Lower leg skin (tissue), 4 donors: ENCODE results near the gene PIK3R1. TPM values are rescaled to one million over a fixed set of nuclear protein-coding genes. Genes with fewer than 3 reads are reported as not detected.

Experiments used
- DNase-seq, 2 donors: peaks; one replicate each; pipeline ENCODE4 v3.0.0-alpha.2; 2019; ENCODE audit warnings: low spot score in 2 of 2
- H3K4me3 ChIP-seq: fragments of 200-600 bp; sonication (generic); 2 replicates; pipeline ENCODE4 v1.5.1; 2017; ENCODE audit warnings: mild to moderate bottlenecking, low read depth; ENCODE audit not compliant: poor library complexity, severe bottlenecking
- POLR2A ChIP-seq, 2 donors: fragments of 450-650 bp; IDR thresholded peaks; one replicate each; pipeline ENCODE4 v1.6.1; 2016 to 2017; ENCODE audit warnings: antibody characterized with exemption in 2 of 2, mild to moderate bottlenecking in 1 of 2, moderate library complexity in 1 of 2
- WGBS, 2 donors: methylation state at CpG; one replicate each; pipeline ENCODE4 v1.1.5; 2018; 5-methylcytosine and 5-hydroxymethylcytosine counted together
- intact Hi-C: fragments of 100-400 bp; cut with DNase I; formaldehyde crosslinking; loops from one replicate; pipeline ENCODE4 v1.15.0; 2023; ENCODE audit warnings: low total_unique reads
- total RNA-seq, 4 donors: library from RNA; depleted of rRNA; stranded (reverse); fragments of >200 nt; gene quantifications; one replicate each; pipeline ENCODE4 v1.1.0, GENCODE V29; 2016
- TF ChIP-seq, protein P1 (sequence below), 3 donors: fragments of 450-650 bp; IDR thresholded peaks; one replicate each; pipeline ENCODE4 v1.5.1; 2016; ENCODE audit warnings: antibody characterized with exemption in 3 of 3, mild to moderate bottlenecking in 3 of 3, moderate library complexity in 2 of 3

Gene PIK3R1
- total RNA-seq, 4 donors from 2014 or later: 102 to 245 (median 137) TPM

DNA sequence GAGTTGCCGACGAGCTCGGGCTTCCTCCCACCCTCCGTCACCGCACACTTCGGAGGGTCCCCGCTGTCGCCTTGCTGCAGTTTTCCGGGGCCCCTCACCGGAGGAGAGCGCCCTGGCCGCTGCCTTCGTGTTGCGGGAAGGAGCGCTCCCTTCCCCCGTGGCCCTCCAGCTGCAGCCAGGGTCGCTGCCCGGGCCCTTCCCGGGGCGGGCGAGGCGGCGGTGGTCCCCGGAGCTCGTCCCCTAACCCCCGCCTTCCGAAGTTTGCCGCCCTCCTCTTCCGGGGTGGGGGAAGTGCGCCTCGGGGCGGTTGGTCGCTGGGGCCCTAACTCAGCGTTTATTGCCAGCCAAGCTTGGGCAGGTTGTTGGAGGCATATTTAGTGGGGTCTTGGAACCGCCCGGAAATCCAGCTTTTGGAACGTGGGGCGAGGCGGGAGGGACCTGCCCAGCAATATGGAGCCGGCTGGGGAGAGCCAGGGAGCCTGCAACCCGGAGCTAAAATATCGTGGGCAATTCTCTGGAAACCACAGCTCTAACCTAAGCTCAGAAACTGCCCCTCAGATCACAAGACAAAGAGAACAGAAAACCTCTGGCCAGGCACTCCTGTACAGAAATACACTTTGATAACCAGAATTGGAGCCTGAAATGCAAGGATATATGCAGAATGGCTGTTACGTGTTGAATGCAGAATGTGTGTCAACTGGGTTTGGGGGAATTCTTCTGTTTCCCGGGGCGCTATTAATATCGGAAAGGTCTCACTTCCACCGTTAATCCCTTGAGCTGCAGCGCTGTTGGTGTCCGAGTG is 890 bp downstream of the PIK3R1 start:
- intact Hi-C loops: no loop called here
- TF ChIP-seq, protein P1, sequence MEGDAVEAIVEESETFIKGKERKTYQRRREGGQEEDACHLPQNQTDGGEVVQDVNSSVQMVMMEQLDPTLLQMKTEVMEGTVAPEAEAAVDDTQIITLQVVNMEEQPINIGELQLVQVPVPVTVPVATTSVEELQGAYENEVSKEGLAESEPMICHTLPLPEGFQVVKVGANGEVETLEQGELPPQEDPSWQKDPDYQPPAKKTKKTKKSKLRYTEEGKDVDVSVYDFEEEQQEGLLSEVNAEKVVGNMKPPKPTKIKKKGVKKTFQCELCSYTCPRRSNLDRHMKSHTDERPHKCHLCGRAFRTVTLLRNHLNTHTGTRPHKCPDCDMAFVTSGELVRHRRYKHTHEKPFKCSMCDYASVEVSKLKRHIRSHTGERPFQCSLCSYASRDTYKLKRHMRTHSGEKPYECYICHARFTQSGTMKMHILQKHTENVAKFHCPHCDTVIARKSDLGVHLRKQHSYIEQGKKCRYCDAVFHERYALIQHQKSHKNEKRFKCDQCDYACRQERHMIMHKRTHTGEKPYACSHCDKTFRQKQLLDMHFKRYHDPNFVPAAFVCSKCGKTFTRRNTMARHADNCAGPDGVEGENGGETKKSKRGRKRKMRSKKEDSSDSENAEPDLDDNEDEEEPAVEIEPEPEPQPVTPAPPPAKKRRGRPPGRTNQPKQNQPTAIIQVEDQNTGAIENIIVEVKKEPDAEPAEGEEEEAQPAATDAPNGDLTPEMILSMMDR (IDR thresholded peaks at IDR 0.05): no peak
- TF ChIP-seq POLR2A (IDR thresholded peaks at IDR 0.05): no peak
- 0% methylated on average over 33 to 46 of the region's 49 CpGs for WGBS, 2 donors
- DNase-seq: peak; percentile 43 to 91
- peak overlapping the region; percentile 99 for H3K4me3 ChIP-seq

DNA sequence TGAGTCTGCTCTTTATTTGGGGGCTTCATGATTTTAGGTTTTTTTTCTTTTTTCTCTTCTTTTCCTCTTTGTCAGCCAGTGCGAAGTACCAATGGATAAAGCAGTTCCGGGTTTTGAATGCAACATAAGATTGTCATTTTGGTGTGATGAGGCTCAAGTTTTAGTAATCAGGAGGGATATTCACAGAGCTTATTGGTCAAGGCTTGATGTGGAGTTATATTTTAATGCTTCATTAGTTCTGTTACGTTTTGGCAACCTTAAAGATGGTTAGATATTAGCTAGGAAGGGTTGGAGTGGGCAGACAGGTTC is 1.4 kb downstream of the PIK3R1 start:
- H3K4me3 ChIP-seq: peak overlapping the region; percentile 99
- intact Hi-C loops: no loop called here
- WGBS, 2 donors: 1 to 2% methylated on average over 3 of the region's 3 CpGs
- no peak for TF ChIP-seq POLR2A (IDR thresholded peaks at IDR 0.05)
- TF ChIP-seq, protein P1 (IDR thresholded peaks at IDR 0.05): no peak
- DNase-seq: no peak

DNA sequence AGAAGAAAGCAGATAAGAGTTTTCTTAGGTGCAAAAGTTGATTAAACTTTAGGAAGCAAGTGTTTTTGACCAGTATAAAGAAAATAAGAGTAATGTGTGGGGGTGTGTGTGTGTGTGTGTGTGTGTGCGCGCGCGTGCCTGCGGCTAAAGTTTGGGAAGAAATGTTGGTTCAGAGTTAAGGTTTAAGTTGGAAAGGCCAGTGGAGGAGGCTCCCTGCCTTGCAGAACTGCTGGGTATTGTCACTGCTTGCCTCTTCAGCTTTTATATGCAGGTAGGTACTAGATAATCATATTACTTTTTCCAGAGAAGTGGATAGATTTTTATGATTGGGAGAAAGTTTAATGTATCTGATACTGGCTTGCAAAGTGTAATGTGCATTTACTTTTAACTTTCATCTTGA is 2.0 kb downstream of the PIK3R1 start:
- WGBS, 2 donors: 9 to 17% methylated on average over 5 of the region's 5 CpGs
- peak overlapping the region; percentile 99 for H3K4me3 ChIP-seq
- DNase-seq: no peak
- intact Hi-C loops: no loop called here
- TF ChIP-seq POLR2A (IDR thresholded peaks at IDR 0.05): no peak
- TF ChIP-seq, protein P1 (IDR thresholded peaks at IDR 0.05): no peak

DNA sequence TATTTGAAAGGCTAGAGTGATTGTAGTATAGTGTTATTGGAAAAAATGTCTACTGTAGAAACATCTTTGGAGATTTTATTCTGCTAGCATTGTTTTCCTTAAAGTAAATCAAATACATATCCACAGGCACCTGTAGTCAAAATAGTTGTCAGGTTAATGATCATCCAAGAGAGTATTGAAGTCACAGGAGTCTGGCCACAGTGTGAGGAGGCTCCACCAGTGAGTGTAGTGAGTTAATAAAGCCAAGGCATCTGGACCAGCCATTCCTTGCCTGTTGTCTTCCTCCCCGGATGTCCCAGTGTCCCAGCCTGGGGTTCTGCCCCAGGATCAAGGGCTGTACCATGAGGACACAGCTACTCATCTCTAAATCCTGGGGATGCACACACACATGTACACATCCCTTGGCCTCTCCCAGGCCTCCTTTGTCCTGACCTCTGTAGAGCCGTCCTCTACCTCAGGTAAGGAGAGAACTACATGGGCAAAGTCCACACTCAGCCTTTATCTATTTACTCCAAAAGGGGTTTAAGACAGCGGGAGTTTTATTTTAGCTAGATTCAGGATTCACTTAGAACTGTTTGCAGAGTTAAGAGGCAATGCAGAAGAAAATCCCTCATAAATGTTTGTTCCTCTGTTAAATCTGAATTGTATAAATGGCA is 3.7 kb downstream of the PIK3R1 start:
- intact Hi-C loops: no loop called here
- no peak for TF ChIP-seq POLR2A (IDR thresholded peaks at IDR 0.05)
- TF ChIP-seq, protein P1 (IDR thresholded peaks at IDR 0.05): no peak
- WGBS, 2 donors: 59 to 62% methylated on average over 3 of the region's 3 CpGs
- H3K4me3 ChIP-seq: no peak overlapping the region
- DNase-seq: no peak

DNA sequence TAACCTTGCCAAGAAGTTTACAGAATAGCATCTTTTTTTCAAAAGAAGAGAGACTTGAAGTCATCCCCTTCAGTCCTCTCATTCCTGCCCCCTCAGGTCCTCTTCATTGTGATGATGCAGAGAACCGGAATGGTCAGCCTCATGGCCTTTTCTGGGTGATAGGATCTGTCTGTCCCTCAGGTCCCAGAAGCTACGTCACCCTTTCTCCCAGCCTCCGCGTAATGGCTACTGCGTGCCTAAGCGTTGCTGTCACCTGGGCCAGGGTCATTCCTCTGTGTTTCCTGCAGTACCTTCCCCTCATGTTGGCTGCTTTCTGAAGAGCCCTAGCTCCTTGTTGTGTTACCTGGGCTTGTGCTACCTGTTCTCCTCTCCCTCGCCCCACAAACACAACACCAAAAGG is 4.7 kb downstream of the PIK3R1 start:
- WGBS, 2 donors: 78 to 97% methylated on average over 7 of the region's 7 CpGs
- intact Hi-C loops: no loop called here
- H3K4me3 ChIP-seq: no peak overlapping the region
- no peak for DNase-seq
- TF ChIP-seq, protein P1 (IDR thresholded peaks at IDR 0.05): no peak
